NCI-H1417 treated with DMSO at 0.1 percent for 48 hours (cell line): Measurements from ENCODE around the gene HGS.
A peak's percentile ranks its signal among the peaks of the same experiment; 100 is the strongest.

Experiments used
- DNase-seq: peaks from one replicate; lab custom pipeline; 2025; lab: John Stamatoyannopoulos, UW

The HGS gene, protein sequence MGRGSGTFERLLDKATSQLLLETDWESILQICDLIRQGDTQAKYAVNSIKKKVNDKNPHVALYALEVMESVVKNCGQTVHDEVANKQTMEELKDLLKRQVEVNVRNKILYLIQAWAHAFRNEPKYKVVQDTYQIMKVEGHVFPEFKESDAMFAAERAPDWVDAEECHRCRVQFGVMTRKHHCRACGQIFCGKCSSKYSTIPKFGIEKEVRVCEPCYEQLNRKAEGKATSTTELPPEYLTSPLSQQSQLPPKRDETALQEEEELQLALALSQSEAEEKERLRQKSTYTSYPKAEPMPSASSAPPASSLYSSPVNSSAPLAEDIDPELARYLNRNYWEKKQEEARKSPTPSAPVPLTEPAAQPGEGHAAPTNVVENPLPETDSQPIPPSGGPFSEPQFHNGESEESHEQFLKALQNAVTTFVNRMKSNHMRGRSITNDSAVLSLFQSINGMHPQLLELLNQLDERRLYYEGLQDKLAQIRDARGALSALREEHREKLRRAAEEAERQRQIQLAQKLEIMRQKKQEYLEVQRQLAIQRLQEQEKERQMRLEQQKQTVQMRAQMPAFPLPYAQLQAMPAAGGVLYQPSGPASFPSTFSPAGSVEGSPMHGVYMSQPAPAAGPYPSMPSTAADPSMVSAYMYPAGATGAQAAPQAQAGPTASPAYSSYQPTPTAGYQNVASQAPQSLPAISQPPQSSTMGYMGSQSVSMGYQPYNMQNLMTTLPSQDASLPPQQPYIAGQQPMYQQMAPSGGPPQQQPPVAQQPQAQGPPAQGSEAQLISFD

DNA sequence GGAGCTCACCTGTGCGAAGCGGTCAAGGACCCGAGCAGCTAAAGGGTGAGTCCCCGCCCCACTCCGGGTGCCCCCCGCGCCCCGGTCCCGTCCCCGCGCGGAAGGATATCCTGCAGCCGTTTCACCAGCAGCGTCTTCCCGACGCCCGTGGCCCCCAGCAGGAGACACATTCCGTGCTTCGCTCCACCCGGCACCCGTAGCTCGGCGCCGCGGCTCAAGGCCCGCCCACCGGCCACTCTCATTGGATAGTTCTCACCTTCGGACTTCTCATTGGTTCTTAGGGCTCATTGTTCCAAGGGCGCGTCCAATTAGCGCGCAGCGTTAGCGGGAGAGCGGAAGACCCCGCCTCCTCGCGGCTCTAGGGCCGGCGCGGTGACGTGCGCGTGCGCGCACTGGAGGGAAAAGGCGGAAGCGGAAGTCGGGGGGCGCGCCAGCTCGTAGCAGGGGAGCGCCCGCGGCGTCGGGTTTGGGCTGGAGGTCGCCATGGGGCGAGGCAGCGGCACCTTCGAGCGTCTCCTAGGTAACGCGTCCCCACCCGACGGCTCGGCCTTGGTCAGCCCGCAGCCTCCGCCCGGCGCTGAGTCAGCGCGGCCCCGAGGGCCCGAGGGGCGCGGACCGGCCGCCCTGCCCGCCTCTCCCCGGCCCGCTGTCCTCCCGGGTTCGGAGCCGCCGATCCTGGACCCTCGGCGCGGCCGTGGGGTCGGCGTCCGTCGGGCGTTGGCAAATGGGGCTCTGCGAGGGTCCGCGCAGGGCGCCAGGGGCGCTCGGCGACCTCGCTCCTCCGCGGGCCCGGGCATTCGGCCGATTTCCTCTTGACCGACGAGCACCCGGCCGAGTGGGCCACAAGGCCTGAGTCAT, at the start of gene HGS, which contains the start of gene ARL16:
Gene HGS, plus strand, starts transcription at position 428 of the 858 bp plus-strand sequence. Its CDS starts 56 bp downstream, at position 484.
Gene ARL16, minus strand, starts transcription at position 214 of the 858 bp plus-strand sequence. Its CDS starts 44 bp downstream, at position 170.
- DNase-seq, result peak; percentile 96

DNA sequence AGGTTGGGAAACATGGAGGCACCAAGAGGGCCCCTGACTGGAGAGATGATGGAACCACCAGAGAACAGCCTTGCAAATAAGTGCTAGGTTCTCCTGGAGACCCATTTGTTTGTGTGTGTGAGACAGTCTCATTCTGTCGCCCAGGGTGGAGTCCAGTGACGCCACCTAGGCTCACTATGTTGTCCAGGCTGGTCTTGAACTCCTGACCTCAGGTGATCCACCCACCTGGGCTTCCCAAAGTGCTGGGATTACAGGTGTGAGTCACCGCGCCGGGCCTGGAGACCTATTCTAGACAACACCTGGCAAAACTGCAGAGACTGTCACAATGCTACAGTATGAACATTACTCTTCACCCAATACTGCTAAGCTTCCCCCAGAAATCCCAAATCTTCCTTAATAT, 48.4 kb upstream of the HGS start:
- no peak for DNase-seq

DNA sequence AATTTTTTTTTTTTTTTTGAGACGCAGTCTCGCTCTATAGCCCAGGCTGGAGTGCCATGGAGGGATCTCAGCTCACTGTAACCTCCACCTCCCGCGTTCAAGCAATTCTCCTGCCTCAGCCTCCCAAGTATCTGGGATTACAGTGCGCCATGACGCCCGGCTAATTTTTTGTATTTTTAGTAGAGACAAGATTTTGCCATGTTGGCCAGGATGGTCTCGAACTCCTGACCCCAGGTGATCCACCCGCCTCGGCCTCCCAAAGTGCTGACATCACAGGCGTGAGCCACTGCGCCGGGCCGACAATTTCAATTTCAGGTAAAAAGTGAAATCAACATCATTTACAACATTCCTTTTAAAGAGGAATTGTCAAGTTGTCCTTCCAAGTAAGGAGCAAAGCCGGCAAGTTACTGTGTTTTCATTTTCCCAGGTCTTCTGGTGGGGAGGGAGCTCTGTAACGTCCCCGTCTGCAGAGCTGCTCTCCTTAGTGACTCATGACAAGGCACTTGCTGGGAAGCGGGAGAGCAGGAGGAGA, 47.8 kb upstream of the HGS start:
- DNase-seq, result no peak

DNA sequence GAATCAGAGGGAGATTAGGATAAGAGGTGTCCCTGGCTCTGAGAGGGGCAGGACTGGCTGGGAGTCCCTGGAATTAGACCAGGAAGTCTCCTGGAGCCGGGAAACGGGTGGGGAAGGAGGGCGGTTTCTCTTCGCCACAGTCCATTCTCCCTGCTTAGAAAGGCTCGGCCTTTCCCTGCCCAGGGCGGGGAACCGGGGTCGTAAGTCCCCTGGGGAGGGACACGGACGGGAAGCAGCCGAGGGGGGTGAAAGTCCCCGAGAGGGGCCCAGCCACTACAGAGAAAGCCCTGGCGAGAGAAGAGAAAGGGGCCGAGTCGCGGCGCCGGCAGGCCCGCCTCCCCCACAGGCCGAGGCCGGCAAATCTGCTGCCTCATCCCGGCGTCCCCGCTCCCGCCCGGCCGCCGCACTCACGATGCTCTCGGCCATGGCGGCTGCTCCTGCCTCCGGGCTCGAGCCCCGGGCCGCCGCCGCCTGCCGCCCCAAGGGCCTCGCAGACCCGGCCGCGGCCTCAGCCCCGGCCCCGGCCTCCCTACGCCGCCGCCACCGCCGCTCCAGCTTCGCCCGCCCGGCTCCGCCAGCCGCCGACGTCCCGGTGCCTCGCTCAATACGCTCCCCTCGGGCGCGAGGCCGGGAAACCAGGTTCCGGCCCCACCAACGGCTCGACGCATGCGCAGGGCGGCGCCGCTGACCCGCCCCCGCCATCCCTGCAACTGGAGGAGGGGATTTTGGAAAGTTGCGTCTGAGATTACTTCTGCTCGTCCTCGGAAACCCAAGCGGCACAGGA, 47.1 kb upstream of the HGS start, which contains the start of the genes NPLOC4 and TSPAN10:
Gene NPLOC4, minus strand, starts transcription at position 608 of the 784 bp plus-strand sequence. Its CDS starts 182 bp downstream, at position 426.
Gene TSPAN10, plus strand, starts transcription at position 692 of the 784 bp plus-strand sequence. CDS start 5,217 bp downstream, outside the sequence.
- no peak for DNase-seq

DNA sequence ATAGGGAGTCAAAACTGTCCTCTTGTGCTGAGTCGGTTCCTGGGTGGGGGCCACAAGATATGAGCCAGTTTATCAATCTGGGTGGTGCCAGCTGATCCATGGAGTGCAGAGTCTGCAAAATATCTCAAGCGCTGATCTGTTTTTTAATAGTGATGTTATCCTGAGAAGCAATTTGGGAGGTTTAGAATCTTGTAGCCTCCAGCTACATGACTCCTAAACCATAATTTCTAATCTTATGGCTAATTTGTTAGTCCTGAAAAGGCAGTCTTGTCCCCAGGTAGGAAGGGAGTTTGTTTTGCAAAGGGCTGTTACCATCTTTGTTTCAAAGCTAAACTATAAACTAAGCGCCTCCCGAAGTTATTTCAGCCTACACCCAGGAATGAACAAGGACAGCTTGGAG, 45.1 kb upstream of the HGS start:
- no peak for DNase-seq

DNA sequence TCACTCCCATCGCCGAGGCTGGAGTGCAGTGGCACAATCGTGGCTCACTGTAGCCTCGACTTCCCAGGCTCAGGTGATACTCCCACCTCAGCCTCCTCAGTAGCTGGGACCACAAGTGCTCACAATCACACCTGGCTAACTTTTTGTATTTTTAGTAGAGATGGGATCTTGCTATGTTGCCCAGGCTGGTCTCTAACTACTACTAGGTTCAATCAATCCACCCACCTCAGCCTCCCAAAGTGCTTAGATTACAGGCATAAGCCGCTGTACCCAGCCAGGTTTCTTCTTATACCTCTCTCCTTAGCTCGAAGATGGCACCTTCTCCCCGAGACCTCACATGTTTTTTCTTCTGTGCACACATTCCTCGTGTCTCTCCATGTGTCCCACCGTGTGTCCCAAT, 43.8 kb upstream of the HGS start:
- no peak for DNase-seq

DNA sequence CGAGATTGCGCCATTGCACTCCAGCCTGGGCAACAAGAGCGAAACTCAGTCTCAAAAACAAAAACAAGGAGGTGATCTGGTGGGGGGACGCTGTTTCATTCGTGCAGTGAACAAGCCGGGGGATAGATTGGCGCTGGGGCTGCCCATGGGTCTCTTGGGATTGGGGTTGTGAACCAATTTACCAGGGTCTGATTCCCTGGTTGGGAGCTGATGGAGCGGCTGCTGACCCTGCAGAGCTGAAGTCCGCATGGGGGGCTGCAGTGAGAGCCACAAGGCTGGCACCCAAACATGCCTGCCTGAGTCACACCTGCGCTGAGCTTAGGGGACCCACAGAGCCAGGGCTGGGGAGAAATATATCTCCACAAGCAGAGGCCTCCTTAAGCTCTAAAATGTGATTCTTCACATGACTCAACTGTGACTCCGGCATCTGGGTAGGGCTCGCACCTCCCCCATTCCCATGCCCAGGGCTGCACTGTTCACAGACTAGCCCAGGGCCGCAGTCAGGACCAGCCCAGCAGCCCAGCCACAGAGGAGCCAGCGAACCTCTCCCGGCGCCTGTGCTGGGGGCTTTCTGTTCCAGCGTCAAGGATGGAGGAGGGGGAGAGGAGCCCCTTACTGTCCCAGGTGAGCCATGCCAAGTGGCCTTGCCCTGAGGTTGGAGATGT, 41.9 kb upstream of the HGS start:
- no peak for DNase-seq

DNA sequence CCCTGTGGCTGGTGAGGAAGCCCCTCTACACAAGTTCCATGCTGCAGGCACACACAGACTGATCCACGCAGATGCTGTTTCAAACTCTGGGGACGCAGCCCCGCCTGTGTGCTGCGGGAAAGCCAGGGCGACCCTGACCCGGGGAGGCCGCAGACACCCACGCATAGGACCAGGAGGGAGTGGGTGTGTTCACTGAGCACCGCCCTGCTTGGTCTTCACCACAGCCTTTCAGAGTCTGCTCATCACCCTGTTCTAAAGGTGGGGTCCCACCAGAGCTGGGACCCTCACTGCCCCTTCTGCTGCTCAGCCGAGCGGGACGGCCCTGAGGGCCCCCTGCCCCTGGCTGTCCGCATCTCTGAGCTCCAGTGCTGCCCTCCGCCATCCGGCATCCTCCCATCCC, 39.3 kb upstream of the HGS start:
- no peak for DNase-seq

DNA sequence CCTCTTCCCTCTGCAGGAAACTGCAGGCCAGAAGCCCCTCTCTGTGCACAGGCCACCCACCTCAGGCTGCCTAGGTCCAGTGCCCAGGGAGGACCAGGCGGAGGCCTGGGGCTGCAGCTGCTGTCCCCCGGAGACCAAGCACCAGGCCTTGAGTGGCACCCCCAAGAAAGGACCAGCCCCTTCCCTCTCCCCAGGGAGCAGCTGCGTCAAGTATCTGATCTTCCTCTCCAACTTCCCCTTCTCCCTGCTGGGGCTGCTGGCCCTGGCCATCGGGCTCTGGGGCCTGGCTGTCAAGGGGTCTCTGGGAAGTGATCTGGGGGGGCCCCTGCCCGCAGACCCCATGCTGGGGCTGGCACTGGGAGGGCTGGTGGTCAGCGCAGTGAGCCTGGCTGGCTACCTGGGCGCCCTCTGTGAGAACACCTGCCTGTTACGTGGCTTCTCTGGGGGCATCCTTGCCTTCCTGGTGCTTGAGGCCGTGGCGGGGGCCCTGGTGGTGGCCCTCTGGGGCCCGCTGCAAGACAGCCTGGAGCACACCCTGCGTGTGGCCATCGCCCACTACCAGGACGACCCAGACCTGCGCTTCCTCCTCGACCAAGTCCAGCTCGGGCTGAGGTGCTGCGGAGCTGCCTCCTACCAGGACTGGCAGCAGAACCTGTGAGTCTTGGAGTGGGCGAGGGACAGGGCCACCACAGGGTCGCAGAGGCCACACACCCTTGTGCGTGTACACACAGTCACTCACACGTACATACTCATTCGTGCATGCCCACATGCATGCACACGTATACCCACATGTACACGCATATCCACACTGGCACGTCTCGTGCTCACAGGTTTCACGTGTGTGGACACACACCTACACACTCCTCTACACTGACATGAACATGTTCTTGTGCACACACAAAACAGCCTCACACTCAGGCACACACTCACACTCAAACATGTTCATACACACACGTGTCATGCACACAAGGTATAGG, 38.5 kb upstream of the HGS start:
- DNase-seq, result no peak

DNA sequence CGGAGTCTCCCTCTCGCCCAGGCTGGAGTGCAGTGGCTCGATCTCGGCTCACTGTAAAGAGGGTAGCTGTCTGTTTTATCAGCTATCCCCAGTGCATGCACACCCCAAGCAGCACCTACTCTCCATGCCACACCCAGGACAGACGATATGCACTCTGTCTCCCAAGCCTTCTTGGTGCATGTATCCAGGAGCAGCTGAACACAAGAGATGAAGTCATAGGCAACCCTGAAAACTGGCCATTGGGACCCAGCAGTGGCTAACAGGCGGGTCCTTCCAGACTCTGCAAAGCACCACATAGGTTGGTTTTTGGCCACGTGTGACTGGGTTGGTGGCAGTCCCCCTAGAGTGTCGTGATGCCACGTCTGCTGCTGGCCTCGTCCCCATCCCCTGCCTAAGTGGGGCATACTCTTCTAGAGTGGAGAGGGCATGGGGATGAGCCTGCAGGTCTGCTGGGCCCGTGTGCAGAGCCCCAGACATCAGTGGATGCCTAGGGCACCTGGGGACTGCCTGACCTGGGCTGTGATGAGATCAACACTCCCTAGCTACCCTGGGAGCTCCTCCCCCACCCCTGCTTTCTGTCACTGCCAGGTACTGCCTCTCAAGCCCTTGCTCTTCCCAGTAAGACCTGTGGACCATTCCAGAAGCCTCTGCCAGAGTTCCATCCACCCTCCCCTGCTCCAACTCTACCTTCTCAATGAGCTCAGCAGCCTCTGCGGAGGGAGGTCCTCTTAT, 36.8 kb upstream of the HGS start:
- no peak for DNase-seq

DNA sequence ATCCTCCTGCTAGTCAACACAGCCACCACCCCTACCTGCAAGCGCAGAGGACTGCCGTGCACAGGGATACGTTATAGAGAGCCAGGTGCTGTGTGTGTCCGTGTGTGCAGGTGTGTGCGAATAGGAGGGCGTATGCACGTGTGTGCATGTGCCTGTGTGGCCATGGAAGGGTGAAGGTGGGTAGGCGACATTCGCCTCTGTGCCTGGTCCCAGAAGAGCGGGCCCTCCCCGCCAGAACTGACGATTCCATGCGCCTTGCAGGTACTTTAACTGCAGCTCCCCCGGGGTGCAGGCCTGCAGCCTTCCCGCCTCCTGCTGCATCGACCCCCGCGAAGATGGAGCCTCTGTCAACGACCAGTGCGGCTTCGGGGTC, 36.2 kb upstream of the HGS start:
- DNase-seq, result no peak

DNA sequence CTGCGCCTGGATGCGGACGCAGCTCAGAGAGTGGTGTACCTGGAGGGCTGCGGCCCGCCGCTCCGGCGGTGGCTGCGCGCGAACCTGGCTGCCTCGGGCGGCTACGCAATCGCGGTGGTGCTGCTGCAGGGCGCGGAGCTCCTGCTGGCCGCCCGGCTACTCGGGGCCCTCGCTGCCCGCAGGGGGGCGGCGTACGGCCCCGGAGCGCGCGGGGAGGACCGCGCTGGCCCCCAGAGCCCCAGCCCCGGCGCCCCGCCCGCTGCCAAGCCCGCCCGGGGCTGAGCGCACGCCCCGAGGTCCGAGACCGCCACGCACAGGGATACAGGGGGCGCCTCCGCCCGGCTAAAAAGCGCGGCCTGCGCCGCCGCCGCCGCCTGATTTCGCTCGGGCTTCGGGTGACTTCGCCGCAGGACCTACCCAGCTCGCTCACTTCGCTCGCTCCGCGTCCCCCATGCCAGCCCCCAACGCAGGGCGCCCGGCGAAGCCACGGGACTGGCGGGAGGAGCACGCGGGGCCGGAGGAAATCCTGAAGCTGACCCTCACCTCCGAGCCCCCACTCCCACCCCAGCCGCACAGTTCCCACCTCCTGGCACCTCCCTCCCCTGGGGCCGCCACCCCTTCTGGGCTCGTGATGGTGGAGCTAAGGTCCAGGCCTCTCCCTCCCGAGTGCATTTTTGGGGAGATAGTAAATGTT, 35.7 kb upstream of the HGS start:
- DNase-seq, result no peak

DNA sequence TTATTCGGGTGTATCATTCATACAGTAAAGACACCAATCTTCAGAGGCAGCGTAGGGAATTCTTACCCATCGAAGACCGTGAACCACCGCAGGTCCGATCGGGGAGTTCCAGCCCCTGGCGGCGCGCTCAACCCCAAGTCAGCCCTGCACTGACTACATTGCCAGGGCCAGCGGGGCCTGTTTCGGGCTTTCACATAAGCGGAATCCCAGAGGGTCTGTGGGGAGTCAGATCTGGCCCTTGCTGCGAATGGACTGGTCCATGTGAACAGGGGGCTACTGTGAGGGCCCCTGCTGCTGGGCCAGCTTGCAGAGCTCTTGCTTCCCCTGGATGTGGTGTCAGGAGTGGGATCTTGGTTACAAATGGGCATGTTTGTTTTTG, 35.1 kb upstream of the HGS start:
- no peak for DNase-seq

DNA sequence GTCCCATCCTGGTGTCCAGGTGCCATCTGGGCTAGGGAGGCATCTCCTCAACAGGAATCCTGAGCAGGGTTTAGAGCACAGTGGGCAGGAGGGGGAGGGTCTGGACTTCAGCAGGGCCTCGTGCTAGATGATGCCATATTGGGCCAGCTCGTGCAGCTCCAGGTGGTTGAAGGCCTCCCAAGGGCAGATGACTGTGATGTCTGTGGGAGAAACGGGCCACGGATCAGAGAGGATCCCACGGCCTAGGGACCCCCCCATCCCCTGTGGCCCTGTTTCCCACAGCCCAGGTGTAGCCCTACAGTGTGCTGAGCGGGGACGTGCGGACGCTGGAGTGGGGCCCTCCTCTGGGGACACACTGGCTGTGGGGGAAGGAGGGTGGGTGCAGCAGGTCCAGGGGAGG, 32.9 kb upstream of the HGS start:
- DNase-seq, result no peak

DNA sequence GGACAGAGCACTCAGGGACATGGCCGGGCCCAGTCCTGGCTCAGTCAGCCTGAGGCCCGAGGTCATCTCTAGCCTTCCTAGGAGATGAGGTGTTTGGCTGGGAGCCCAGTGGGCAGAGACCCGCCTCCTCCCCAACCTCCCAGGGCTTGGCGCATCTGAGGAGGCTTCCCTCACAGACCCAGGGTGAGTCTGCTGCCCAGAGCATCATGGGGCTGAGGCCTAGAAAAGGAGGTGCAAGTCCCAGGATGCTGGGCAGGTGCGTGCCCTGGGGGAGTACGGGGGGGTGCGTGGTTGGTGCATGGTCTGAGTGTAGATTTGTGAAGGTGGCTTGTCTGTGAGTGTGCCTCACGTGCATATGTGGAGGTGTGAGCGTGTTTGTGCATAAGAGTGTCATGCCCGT, 32.1 kb upstream of the HGS start:
- no peak for DNase-seq

DNA sequence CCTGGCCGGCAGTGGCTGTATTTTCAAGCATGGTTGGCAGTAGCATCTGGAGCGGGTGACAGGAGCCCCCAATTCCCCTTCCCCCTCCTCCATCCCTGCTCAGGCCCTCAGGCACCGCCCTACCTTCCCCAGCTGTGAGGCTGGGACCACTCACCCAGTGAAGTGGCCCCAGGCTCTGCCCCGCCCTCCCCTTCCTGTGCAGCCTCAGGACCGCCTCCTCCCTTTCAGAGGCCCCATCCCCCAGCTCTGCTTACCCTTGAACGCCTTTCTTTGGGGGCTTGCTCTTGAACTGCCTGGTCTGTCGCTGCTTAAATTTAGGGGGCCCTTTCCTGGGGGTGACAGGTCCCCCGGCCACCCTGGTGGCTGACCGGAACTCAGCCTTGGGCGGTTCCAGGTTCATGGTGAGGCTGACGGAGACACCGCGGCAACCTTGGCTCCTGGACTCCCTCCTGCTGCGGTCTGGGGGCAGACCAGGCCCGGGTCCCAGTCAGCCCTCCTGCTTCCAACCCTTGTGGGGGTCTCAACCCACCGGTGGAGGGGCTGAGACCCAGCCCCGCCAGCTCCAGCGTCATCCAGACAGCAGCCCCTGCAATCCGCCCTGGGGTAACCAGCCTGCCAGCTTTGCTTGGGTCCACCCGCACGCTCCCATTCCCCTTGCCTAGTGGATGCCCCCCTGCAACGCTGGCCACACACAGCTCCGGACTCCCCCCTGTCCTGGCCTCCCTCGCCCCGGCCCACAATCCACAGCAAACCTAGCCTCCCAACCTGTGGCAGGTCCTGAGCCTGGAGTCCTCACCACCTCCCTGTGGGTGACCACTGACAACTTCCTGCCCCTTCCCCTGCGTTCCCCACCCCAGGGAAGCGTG, 30.7 kb upstream of the HGS start:
- no peak for DNase-seq
